ENCODE data around the gene FKBP2. TPM values are rescaled to one million over a fixed set of nuclear protein-coding genes. Genes with fewer than 3 reads are reported as not detected.

FKBP2 gene
- total RNA-seq, 4 donors from 2014 or later: 45.5 to 78.3 (median 58.4) TPM

- no peak overlapping the region for H3K27ac ChIP-seq
- no peak overlapping the region for H3K4me3 ChIP-seq
- H3K9me3 ChIP-seq: no peaks in the 10 kb centered on the region
- H3K4me1 ChIP-seq: peaks cover 0 to 15% (median 5%) of the 10 kb centered on the region in 3 donors
- no peaks in the 10 kb centered on the region for H3K27me3 ChIP-seq
- ATAC-seq: no peak
- 86% methylated on average over 1 of the region's 2 CpGs; no CpG with 5 or more reads in 1 of the 2 donors for WGBS, 2 donors (ENCODE audit: low coverage in 1 of 2)
- peaks cover 0 to 52% of the 10 kb centered on the region in 2 donors for H3K36me3 ChIP-seq
- no peak for TF ChIP-seq POLR2A (IDR thresholded peaks at IDR 0.05)
Measured at GRCh38 chr11:64275841-64276240, 34.9 kb downstream of the FKBP2 start.

- H3K36me3 ChIP-seq: peaks cover 0 to 62% of the 10 kb centered on the region in 2 donors
- H3K4me3 ChIP-seq: no peak overlapping the region
- H3K9me3 ChIP-seq: no peaks in the 10 kb centered on the region
- peak overlapping the region in 1 of 4 donors; percentile 15 for H3K27ac ChIP-seq
- TF ChIP-seq POLR2AphosphoS5 (IDR thresholded peaks at IDR 0.05) (no peak), POLR2A (IDR thresholded peaks at IDR 0.05) (no peak), CTCF (IDR thresholded peaks at IDR 0.05) (no peak), EP300 (IDR thresholded peaks at IDR 0.05) (no peak)
- no peak for ATAC-seq
- 80% methylated on average over 7 of the region's 17 CpGs; no CpG with 5 or more reads in 1 of the 2 donors for WGBS, 2 donors (ENCODE audit: low coverage in 1 of 2)
- no peaks in the 10 kb centered on the region for H3K27me3 ChIP-seq
- peaks cover 0 to 18% (median 3%) of the 10 kb centered on the region in 3 donors for H3K4me1 ChIP-seq
Measured at GRCh38 chr11:64276653-64277431, 35.9 kb downstream of the FKBP2 start.

- no peak for ATAC-seq
- Histone ChIP-seq H3K36me3 (peaks cover 0 to 72% of the 10 kb centered on the region in 2 donors), H3K9me3 (no peaks in the 10 kb centered on the region), H3K27ac (no peak overlapping the region), H3K27me3 (no peaks in the 10 kb centered on the region), H3K4me3 (no peak overlapping the region), H3K4me1 (peaks cover 0 to 26% (median 7%) of the 10 kb centered on the region in 3 donors)
- TF ChIP-seq POLR2AphosphoS5 (IDR thresholded peaks at IDR 0.05): no peak
- 51 to 90% methylated on average over 3 to 6 of the region's 8 CpGs for WGBS, 2 donors (ENCODE audit: low coverage in 1 of 2)
Measured at GRCh38 chr11:64278576-64279190, 37.8 kb downstream of the FKBP2 start.

- ATAC-seq: no peak
- Histone ChIP-seq H3K36me3 (peaks cover 0 to 48% of the 10 kb centered on the region in 2 donors), H3K4me1 (peaks cover 0 to 47% (median 22%) of the 10 kb centered on the region in 3 donors), H3K27ac (no peak overlapping the region), H3K4me3 (no peak overlapping the region), H3K9me3 (no peaks in the 10 kb centered on the region), H3K27me3 (no peaks in the 10 kb centered on the region)
- TF ChIP-seq EP300 (IDR thresholded peaks at IDR 0.05): no peak
- TF ChIP-seq CTCF (IDR thresholded peaks at IDR 0.05): no peak
- TF ChIP-seq POLR2A (IDR thresholded peaks at IDR 0.05): no peak
- 89 to 100% methylated on average over 6 to 15 of the region's 22 CpGs for WGBS, 2 donors (ENCODE audit: low coverage in 1 of 2)
Measured at GRCh38 chr11:64281957-64282770, 41.3 kb downstream of the FKBP2 start.

- WGBS, 2 donors (ENCODE audit: low coverage in 1 of 2): 74 to 100% methylated on average over 1 to 3 of the region's 3 CpGs
- H3K4me1 ChIP-seq: peaks cover 0 to 54% (median 22%) of the 10 kb centered on the region in 3 donors
- peak overlapping the region in 1 of 2 donors; percentile 72 for H3K4me3 ChIP-seq
- H3K27me3 ChIP-seq: no peaks in the 10 kb centered on the region
- no peak for TF ChIP-seq POLR2AphosphoS5 (IDR thresholded peaks at IDR 0.05)
- TF ChIP-seq CTCF (IDR thresholded peaks at IDR 0.05): no peak
- no peak for TF ChIP-seq EP300 (IDR thresholded peaks at IDR 0.05)
- no peak for TF ChIP-seq POLR2A (IDR thresholded peaks at IDR 0.05)
- H3K36me3 ChIP-seq: peaks cover 0 to 46% of the 10 kb centered on the region in 2 donors
- ATAC-seq: no peak
- H3K27ac ChIP-seq: peak overlapping the region in 1 of 4 donors; percentile 95
- H3K9me3 ChIP-seq: no peaks in the 10 kb centered on the region
Measured at GRCh38 chr11:64283092-64283491, 42.2 kb downstream of the FKBP2 start.
